CD4-positive, alpha-beta memory T cell (primary cell): Measurements from ENCODE around the gene CPSF4L. TPM values are rescaled to one million over a fixed set of nuclear protein-coding genes. Genes with fewer than 3 reads are reported as not detected.

Experiments used
- CTCF ChIA-PET: fragments of 350-600 bp; sonication (Branson Sonifier 250); formaldehyde crosslinking; loops from one replicate; lab custom pipeline; 2021; ENCODE audit warnings: inconsistent platforms; ENCODE audit not compliant: partially characterized antibody; lab: Charles Lee
- POLR2A ChIA-PET: fragments of 350-600 bp; sonication (Branson Sonifier 250); formaldehyde crosslinking; loops from one replicate; lab custom pipeline; 2021; ENCODE audit not compliant: partially characterized antibody; lab: Charles Lee
- DNase-seq, 5 donors: peaks; one replicate each; pipeline versions ENCODE4 v3.0.0 to v3.0.0-alpha.2; 2020 to 2022; ENCODE audit warnings: mixed read lengths in 1 of 5
- H3K27ac ChIP-seq: one replicate; pipeline ENCODE4 v1.7.0; 2013; ENCODE audit warnings: low read depth, low read length
- H3K27me3 ChIP-seq: 2 replicates; pipeline ENCODE4 v1.7.0; 2013; ENCODE audit warnings: mild to moderate bottlenecking, low read length, moderate library complexity; ENCODE audit not compliant: insufficient read depth
- H3K36me3 ChIP-seq: 2 replicates; pipeline ENCODE4 v1.7.0; 2013; ENCODE audit warnings: mild to moderate bottlenecking, low read length, moderate library complexity; ENCODE audit not compliant: insufficient read depth
- H3K4me1 ChIP-seq: 2 replicates; pipeline ENCODE4 v1.7.0; 2013; ENCODE audit warnings: mild to moderate bottlenecking, low read length, moderate library complexity; ENCODE audit not compliant: insufficient read depth
- H3K4me3 ChIP-seq, 2 donors: one replicate each; pipeline ENCODE4 v1.7.0; 2013; ENCODE audit warnings: low read length in 2 of 2, mild to moderate bottlenecking in 1 of 2
- H3K9me3 ChIP-seq, 2 donors: one replicate each; pipeline ENCODE4 v1.7.0; 2013; ENCODE audit warnings: low read length in 2 of 2, control low read depth in 1 of 2; ENCODE audit not compliant: control insufficient read depth in 1 of 2
- H3K27ac Mint-ChIP-seq, 7 donors: one replicate each; pipeline ENCODE4 v1.8.0; 2020 to 2021; ENCODE audit warnings: mixed read lengths in 7 of 7, mild to moderate bottlenecking in 6 of 7, inconsistent platforms in 3 of 7, moderate library complexity in 3 of 7
- H3K27me3 Mint-ChIP-seq, 2 donors: one replicate each; pipeline ENCODE4 v1.8.0; 2020 to 2021; ENCODE audit warnings: mixed read lengths in 2 of 2
- H3K36me3 Mint-ChIP-seq, 2 donors: one replicate each; pipeline ENCODE4 v1.8.0; 2020 to 2021; ENCODE audit warnings: mixed read lengths in 2 of 2, inconsistent platforms in 1 of 2, mild to moderate bottlenecking in 1 of 2
- H3K4me1 Mint-ChIP-seq, 4 donors: one replicate each; pipeline ENCODE4 v1.8.0; 2020 to 2021; ENCODE audit warnings: mixed read lengths in 4 of 4, mild to moderate bottlenecking in 1 of 4
- H3K4me3 Mint-ChIP-seq, 8 donors: one replicate each; pipeline ENCODE4 v1.8.0; 2020 to 2021; ENCODE audit warnings: mixed read lengths in 8 of 8, mild to moderate bottlenecking in 7 of 8, moderate library complexity in 6 of 8, inconsistent platforms in 3 of 8
- H3K9me3 Mint-ChIP-seq, 8 donors: one replicate each; pipeline ENCODE4 v1.8.0; 2020 to 2021; ENCODE audit warnings: mixed read lengths in 8 of 8, mild to moderate bottlenecking in 5 of 8, inconsistent platforms in 3 of 8, moderate library complexity in 1 of 8
- intact Hi-C: fragments of 100-400 bp; cut with micrococcal nuclease; formaldehyde crosslinking; loops from one replicate; pipeline ENCODE4 v1.15.1; 2023
- polyA plus RNA-seq, 2 donors: library from polyadenylated mRNA; unstranded; fragments of 300-500 nt; fragmentation: Illumina TruSeq; gene quantifications; one replicate each; pipeline ENCODE4 v1.2.3, GENCODE V29; 2021
- total RNA-seq, 2 experiments: library from RNA; stranded (reverse); gene quantifications; one replicate each; pipeline ENCODE4 v1.2.3, GENCODE V29; 2021

The CPSF4L gene
- total and polyA plus RNA-seq, 4 experiments from 2014 or later: not detected

- Mint-ChIP-seq H3K4me3 (no peak overlapping the region), H3K4me1 (no peaks in the 10 kb centered on the region), H3K9me3 (no peaks in the 10 kb centered on the region), H3K36me3 (no peaks in the 10 kb centered on the region), H3K27me3 (no peaks in the 10 kb centered on the region), H3K27ac (no peak overlapping the region)
- H3K4me3 ChIP-seq: no peak overlapping the region
- intact Hi-C loops: no loop called here
- POLR2A ChIA-PET: no interaction called here
- no peaks in the 10 kb centered on the region for H3K27me3 ChIP-seq
- H3K4me1 ChIP-seq: no peaks in the 10 kb centered on the region
- CTCF ChIA-PET: interaction anchor here (0.6 to 1.8 kb wide), 4 partner anchors 34 to 535 kb away, joined by 3 to 8 read pairs (median 3); no protein-coding TSS in a partner anchor
- H3K27ac ChIP-seq: no peak overlapping the region
- DNase-seq: no peak
- no peaks in the 10 kb centered on the region for H3K9me3 ChIP-seq
- no peaks in the 10 kb centered on the region for H3K36me3 ChIP-seq
These were observed 434 bp upstream of the CPSF4L start for GRCh38 chr17:73261952-73262675.

GRCh38 chr17:73257516-73257915 lies 4.2 kb downstream of the CPSF4L start:
- ChIA-PET POLR2A (no interaction called here), CTCF (interaction anchor here (0.7 to 11.3 kb wide), 2 partner anchors 112 to 452 kb away, joined by 3 to 185 read pairs; no protein-coding TSS in a partner anchor)
- no peak overlapping the region for H3K27ac Mint-ChIP-seq
- H3K36me3 ChIP-seq: no peaks in the 10 kb centered on the region
- H3K27me3 ChIP-seq: no peaks in the 10 kb centered on the region
- no peaks in the 10 kb centered on the region for H3K9me3 Mint-ChIP-seq
- H3K9me3 ChIP-seq: no peaks in the 10 kb centered on the region
- intact Hi-C loops: loop anchor here (5.0 kb wide), 1 partner anchor 700 kb away; no protein-coding TSS in a partner anchor
- H3K4me1 ChIP-seq: no peaks in the 10 kb centered on the region
- peaks cover 0 to 2% of the 10 kb centered on the region in 2 donors for H3K27me3 Mint-ChIP-seq
- H3K27ac ChIP-seq: no peak overlapping the region
- H3K4me3 Mint-ChIP-seq: no peak overlapping the region
- DNase-seq: no peak
- H3K4me3 ChIP-seq: no peak overlapping the region
- peaks cover 0 to 5% (median 2%) of the 10 kb centered on the region in 4 donors for H3K4me1 Mint-ChIP-seq
- no peaks in the 10 kb centered on the region for H3K36me3 Mint-ChIP-seq

GRCh38 chr17:73256220-73256619 lies 5.5 kb downstream of the CPSF4L start:
- no peaks in the 10 kb centered on the region for H3K36me3 ChIP-seq
- Mint-ChIP-seq H3K27ac (no peak overlapping the region), H3K4me1 (peaks cover 0 to 5% (median 2%) of the 10 kb centered on the region in 4 donors), H3K36me3 (no peaks in the 10 kb centered on the region), H3K9me3 (no peaks in the 10 kb centered on the region), H3K27me3 (peaks cover 0 to 2% of the 10 kb centered on the region in 2 donors), H3K4me3 (no peak overlapping the region)
- ChIA-PET POLR2A (no interaction called here), CTCF (interaction anchor here (0.7 to 11.3 kb wide), 17 partner anchors 10 to 921 kb away, joined by 3 to 185 read pairs (median 7); partner anchors contain the start of gene CDC42EP4)
- H3K4me3 ChIP-seq: no peak overlapping the region
- intact Hi-C loops: loop anchor here (5.0 kb wide), 1 partner anchor 701 kb away; no protein-coding TSS in a partner anchor
- no peak for DNase-seq
- H3K4me1 ChIP-seq: no peaks in the 10 kb centered on the region
- no peak overlapping the region for H3K27ac ChIP-seq
- no peaks in the 10 kb centered on the region for H3K27me3 ChIP-seq
- H3K9me3 ChIP-seq: no peaks in the 10 kb centered on the region

GRCh38 chr17:73255671-73256181 lies 6.0 kb downstream of the CPSF4L start:
- no peaks in the 10 kb centered on the region for H3K4me1 ChIP-seq
- H3K27me3 ChIP-seq: no peaks in the 10 kb centered on the region
- H3K36me3 ChIP-seq: no peaks in the 10 kb centered on the region
- Mint-ChIP-seq H3K27ac (peak overlapping the region in 2 of 7 donors; percentile 36 to 58), H3K9me3 (no peaks in the 10 kb centered on the region), H3K36me3 (no peaks in the 10 kb centered on the region), H3K27me3 (peaks cover 0 to 2% of the 10 kb centered on the region in 2 donors), H3K4me1 (peaks cover 0 to 5% (median 2%) of the 10 kb centered on the region in 4 donors), H3K4me3 (no peak overlapping the region)
- DNase-seq: peak in 4 of 5 donors; percentile 32 to 49 (median 40)
- H3K4me3 ChIP-seq: no peak overlapping the region
- intact Hi-C loops: loop anchor here (1.0 to 5.0 kb wide), 4 partner anchors 64 to 702 kb away; no protein-coding TSS in a partner anchor
- POLR2A ChIA-PET: no interaction called here
- H3K27ac ChIP-seq: no peak overlapping the region
- CTCF ChIA-PET: interaction anchor here (0.6 to 11.3 kb wide), 28 partner anchors 9 to 921 kb away, joined by 3 to 185 read pairs (median 6); partner anchors contain the start of gene CDC42EP4
- no peaks in the 10 kb centered on the region for H3K9me3 ChIP-seq

- H3K9me3 ChIP-seq: no peaks in the 10 kb centered on the region
- no peak for DNase-seq
- intact Hi-C loops: no loop called here
- H3K27me3 Mint-ChIP-seq: peaks cover 0 to 2% of the 10 kb centered on the region in 2 donors
- H3K36me3 Mint-ChIP-seq: peaks cover 4 to 11% of the 10 kb centered on the region in 2 donors
- H3K27ac ChIP-seq: no peak overlapping the region
- ChIA-PET POLR2A (no interaction called here), CTCF (interaction anchor here (1.2 to 11.3 kb wide), 3 partner anchors 60 to 525 kb away, joined by 3 to 185 read pairs (median 5); no protein-coding TSS in a partner anchor)
- no peaks in the 10 kb centered on the region for H3K4me1 ChIP-seq
- H3K27ac Mint-ChIP-seq: no peak overlapping the region
- H3K4me3 Mint-ChIP-seq: no peak overlapping the region
- no peak overlapping the region for H3K4me3 ChIP-seq
- H3K4me1 Mint-ChIP-seq: peaks cover 0 to 5% (median 2%) of the 10 kb centered on the region in 4 donors
- peaks cover 3% of the 10 kb centered on the region for H3K36me3 ChIP-seq
- H3K27me3 ChIP-seq: no peaks in the 10 kb centered on the region
- H3K9me3 Mint-ChIP-seq: no peaks in the 10 kb centered on the region
These were observed 9.8 kb downstream of the CPSF4L start for GRCh38 chr17:73251871-73252270.

- Mint-ChIP-seq H3K9me3 (no peaks in the 10 kb centered on the region), H3K4me1 (peaks cover 0 to 5% (median 2%) of the 10 kb centered on the region in 4 donors), H3K27ac (peak overlapping the region in 2 of 7 donors; percentile 53 to 68), H3K36me3 (peaks cover 8 to 13% of the 10 kb centered on the region in 2 donors), H3K4me3 (no peak overlapping the region), H3K27me3 (peaks cover 0 to 2% of the 10 kb centered on the region in 2 donors)
- peaks cover 4% of the 10 kb centered on the region for H3K36me3 ChIP-seq
- intact Hi-C loops: no loop called here
- H3K4me1 ChIP-seq: no peaks in the 10 kb centered on the region
- no peak overlapping the region for H3K4me3 ChIP-seq
- H3K9me3 ChIP-seq: no peaks in the 10 kb centered on the region
- POLR2A ChIA-PET: no interaction called here
- no peaks in the 10 kb centered on the region for H3K27me3 ChIP-seq
- no peak overlapping the region for H3K27ac ChIP-seq
- CTCF ChIA-PET: interaction anchor here (1.3 to 11.3 kb wide), 7 partner anchors 8 to 526 kb away, joined by 3 to 185 read pairs (median 5); no protein-coding TSS in a partner anchor
- no peak for DNase-seq
These were observed 10.6 kb downstream of the CPSF4L start for GRCh38 chr17:73250851-73251640.
